ENCODE data around the gene BCL11B. TPM values are rescaled to one million over a fixed set of nuclear protein-coding genes. Genes with fewer than 3 reads are reported as not detected.

BCL11B gene
- polyA plus RNA-seq, 3 donors, result 0.01 TPM; not detected in 2

GRCh38 chr14:99159341-99160340, 112.4 kb downstream of the BCL11B start:
- intact Hi-C loops (cut with micrococcal nuclease), result no loop called here
- H3K9ac ChIP-seq (ENCODE audit: insufficient read depth, low read length, poor library complexity, severe bottlenecking), result no peak overlapping the region
- WGBS (ENCODE audit: insufficient coverage), result 92% methylated on average over 21 of the region's 22 CpGs
- peaks cover 2 to 11% (median 8%) of the 10 kb centered on the region in 3 donors for H3K27me3 Mint-ChIP-seq (ENCODE audit: low read depth in 3 of 3)
- no peaks in the 10 kb centered on the region for H3K36me3 ChIP-seq (replicated peaks in 1 of 2; ENCODE audit: control insufficient read depth in 1 of 2, insufficient read depth in 2 of 2, low read length in 2 of 2)
- no peak overlapping the region for H3K4me2 ChIP-seq (replicated peaks; ENCODE audit: extremely low read depth, low read length, poor library complexity, severe bottlenecking)
- no peaks in the 10 kb centered on the region for H3K79me2 ChIP-seq (ENCODE audit: insufficient read depth, low read length)
- H3K4me3 ChIP-seq (replicated peaks in 1 of 3; ENCODE audit: low read depth in 2 of 3, low read length in 3 of 3), result no peak overlapping the region
- H3K27ac ChIP-seq (ENCODE audit: low read depth in 1 of 2, low read length in 2 of 2), result no peak overlapping the region
- H3K36me3 Mint-ChIP-seq, result no peaks in the 10 kb centered on the region
- H3K27ac Mint-ChIP-seq, result no peak overlapping the region
- H3K4me3 Mint-ChIP-seq, result no peak overlapping the region
- peaks cover 10% of the 10 kb centered on the region for H3K4me1 Mint-ChIP-seq
- TF ChIP-seq CTCF (IDR thresholded peaks at IDR 0.05), result no peak
- no peaks in the 10 kb centered on the region for H3K27me3 ChIP-seq (ENCODE audit: control insufficient read depth in 2 of 2, insufficient read depth in 2 of 2, low read length in 2 of 2)
- no peak overlapping the region for H2AFZ ChIP-seq (ENCODE audit: insufficient read depth, low read depth, low read length, poor library complexity, severe bottlenecking)
- no peaks in the 10 kb centered on the region for H4K20me1 ChIP-seq (ENCODE audit: insufficient read depth, low read length)
- H3K9me3 Mint-ChIP-seq, result peaks cover 0 to 7% (median 3%) of the 10 kb centered on the region in 7 donors
- no peak for DNase-seq
- peaks cover 7 to 10% of the 10 kb centered on the region in 2 donors for H3K4me1 ChIP-seq (ENCODE audit: control insufficient read depth in 1 of 2, insufficient read depth in 2 of 2, low read length in 2 of 2)
- no peaks in the 10 kb centered on the region for H3K9me3 ChIP-seq (replicated peaks in 1 of 2; ENCODE audit: control insufficient read depth in 1 of 2, insufficient read depth in 1 of 2, low read length in 2 of 2)

- Histone ChIP-seq H3K4me1 (ENCODE audit: control insufficient read depth in 1 of 2, insufficient read depth in 2 of 2, low read length in 2 of 2) (peaks cover 7 to 10% of the 10 kb centered on the region in 2 donors), H3K36me3 (replicated peaks in 1 of 2; ENCODE audit: control insufficient read depth in 1 of 2, insufficient read depth in 2 of 2, low read length in 2 of 2) (no peaks in the 10 kb centered on the region), H3K27ac (ENCODE audit: low read depth in 1 of 2, low read length in 2 of 2) (no peak overlapping the region), H3K27me3 (ENCODE audit: control insufficient read depth in 2 of 2, insufficient read depth in 2 of 2, low read length in 2 of 2) (no peaks in the 10 kb centered on the region), H3K9ac (ENCODE audit: insufficient read depth, low read length, poor library complexity, severe bottlenecking) (no peak overlapping the region), H3K79me2 (ENCODE audit: insufficient read depth, low read length) (no peaks in the 10 kb centered on the region), H4K20me1 (ENCODE audit: insufficient read depth, low read length) (no peaks in the 10 kb centered on the region), H2AFZ (ENCODE audit: insufficient read depth, low read depth, low read length, poor library complexity, severe bottlenecking) (no peak overlapping the region), H3K4me2 (replicated peaks; ENCODE audit: extremely low read depth, low read length, poor library complexity, severe bottlenecking) (no peak overlapping the region), H3K9me3 (replicated peaks in 1 of 2; ENCODE audit: control insufficient read depth in 1 of 2, insufficient read depth in 1 of 2, low read length in 2 of 2) (no peaks in the 10 kb centered on the region), H3K4me3 (replicated peaks in 1 of 3; ENCODE audit: low read depth in 2 of 3, low read length in 3 of 3) (no peak overlapping the region)
- Mint-ChIP-seq H3K27me3 (ENCODE audit: low read depth in 3 of 3) (peaks cover 4 to 12% (median 6%) of the 10 kb centered on the region in 3 donors), H3K4me1 (peaks cover 10% of the 10 kb centered on the region), H3K9me3 (peaks cover 0 to 8% (median 3%) of the 10 kb centered on the region in 7 donors), H3K4me3 (no peak overlapping the region), H3K36me3 (no peaks in the 10 kb centered on the region), H3K27ac (no peak overlapping the region)
- no peak for TF ChIP-seq CTCF (IDR thresholded peaks at IDR 0.05)
- intact Hi-C loops (cut with micrococcal nuclease), result no loop called here
- DNase-seq, result no peak
- WGBS (ENCODE audit: insufficient coverage), result 100% methylated on average over 3 of the region's 7 CpGs
Measured at GRCh38 chr14:99158646-99159165, 113.3 kb downstream of the BCL11B start.
